Upper lobe of right lung (tissue), 1 donor: ENCODE measurements around the gene GNAI3. TPM values are rescaled to one million over a fixed set of nuclear protein-coding genes. Genes with fewer than 3 reads are reported as not detected.
A peak's percentile ranks its signal among the peaks of the same experiment; 100 is the strongest.

ENCODE experiments used
- ATAC-seq: fragments of 200-7000 bp; cut with Tn5 transposase; one replicate; pipeline ENCODE4 v1.9.1; 2020; ENCODE audit warnings: mild to moderate bottlenecking, moderate library complexity
- DNase-seq: peaks from one replicate; pipeline ENCODE4 v3.0.0-alpha.2; 2020
- H3K27ac ChIP-seq: fragments of 200-600 bp; one replicate; pipeline ENCODE4 v1.8.0; 2022
- H3K27me3 ChIP-seq: fragments of 200-600 bp; one replicate; pipeline ENCODE4 v1.8.0; 2022; ENCODE audit warnings: mild to moderate bottlenecking
- H3K36me3 ChIP-seq: fragments of 200-600 bp; one replicate; pipeline ENCODE4 v1.8.0; 2022
- H3K4me1 ChIP-seq: fragments of 200-600 bp; one replicate; pipeline ENCODE4 v1.8.0; 2022
- H3K4me3 ChIP-seq: fragments of 200-600 bp; one replicate; pipeline ENCODE4 v1.8.0; 2022; ENCODE audit warnings: mild to moderate bottlenecking
- H3K9me3 ChIP-seq: fragments of 200-600 bp; one replicate; pipeline ENCODE4 v1.8.0; 2022
- intact Hi-C: fragments of 100-400 bp; cut with DNase I; formaldehyde crosslinking; loops from one replicate; pipeline ENCODE4 v1.11.0; 2022
- total RNA-seq: library from RNA; stranded (reverse); fragmentation: NEBNext Ultra II Directional; extraction: Animal tissue kit (Norgen Biotek cat#: 25700); gene quantifications from one replicate; pipeline ENCODE4 v1.2.1, GENCODE V29; 2021
- TF ChIP-seq, protein P1 (sequence below): fragments of 200-600 bp; IDR thresholded peaks from one replicate; pipeline ENCODE4 v1.8.0; 2022; ENCODE audit warnings: antibody characterized with exemption
- donor health status: DM: no; HTN: yes; CAD: no; lungs with severe emphysema.

The GNAI3 gene
- total RNA-seq, 1 donor from 2014 or later: 6.9 TPM

DNA sequence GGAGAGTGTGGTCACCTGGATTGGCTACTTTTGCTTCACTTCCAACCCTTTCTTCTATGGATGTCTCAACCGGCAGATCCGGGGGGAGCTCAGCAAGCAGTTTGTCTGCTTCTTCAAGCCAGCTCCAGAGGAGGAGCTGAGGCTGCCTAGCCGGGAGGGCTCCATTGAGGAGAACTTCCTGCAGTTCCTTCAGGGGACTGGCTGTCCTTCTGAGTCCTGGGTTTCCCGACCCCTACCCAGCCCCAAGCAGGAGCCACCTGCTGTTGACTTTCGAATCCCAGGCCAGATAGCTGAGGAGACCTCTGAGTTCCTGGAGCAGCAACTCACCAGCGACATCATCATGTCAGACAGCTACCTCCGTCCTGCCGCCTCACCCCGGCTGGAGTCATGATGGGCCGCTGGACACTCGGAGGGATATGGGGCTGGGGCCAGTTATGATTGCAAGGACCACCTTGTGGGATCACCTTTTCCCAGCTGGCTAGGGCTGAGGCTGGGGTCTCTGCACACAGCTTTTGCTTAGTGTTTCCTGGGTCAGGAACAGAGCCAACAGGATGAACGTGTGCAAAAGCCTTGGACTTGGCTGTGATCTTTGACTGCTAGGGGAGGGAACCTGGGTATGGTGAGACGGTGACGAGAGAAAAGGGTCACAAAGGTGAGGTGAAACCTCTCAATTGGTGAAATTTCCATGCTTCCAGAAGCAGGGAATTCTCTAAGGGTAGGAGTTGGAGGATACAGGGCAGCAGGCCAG is 4.3 kb upstream of the GNAI3 start:
- no peak overlapping the region for H3K27ac ChIP-seq
- no peaks in the 10 kb centered on the region for H3K27me3 ChIP-seq
- DNase-seq (no peak), ATAC-seq (no peak)
- peaks cover 13% of the 10 kb centered on the region for H3K4me1 ChIP-seq
- intact Hi-C loops: loop anchor here (10.0 kb wide), 1 partner anchor 231 kb away; no protein-coding TSS in a partner anchor
- H3K36me3 ChIP-seq: no peaks in the 10 kb centered on the region
- TF ChIP-seq, protein P1, sequence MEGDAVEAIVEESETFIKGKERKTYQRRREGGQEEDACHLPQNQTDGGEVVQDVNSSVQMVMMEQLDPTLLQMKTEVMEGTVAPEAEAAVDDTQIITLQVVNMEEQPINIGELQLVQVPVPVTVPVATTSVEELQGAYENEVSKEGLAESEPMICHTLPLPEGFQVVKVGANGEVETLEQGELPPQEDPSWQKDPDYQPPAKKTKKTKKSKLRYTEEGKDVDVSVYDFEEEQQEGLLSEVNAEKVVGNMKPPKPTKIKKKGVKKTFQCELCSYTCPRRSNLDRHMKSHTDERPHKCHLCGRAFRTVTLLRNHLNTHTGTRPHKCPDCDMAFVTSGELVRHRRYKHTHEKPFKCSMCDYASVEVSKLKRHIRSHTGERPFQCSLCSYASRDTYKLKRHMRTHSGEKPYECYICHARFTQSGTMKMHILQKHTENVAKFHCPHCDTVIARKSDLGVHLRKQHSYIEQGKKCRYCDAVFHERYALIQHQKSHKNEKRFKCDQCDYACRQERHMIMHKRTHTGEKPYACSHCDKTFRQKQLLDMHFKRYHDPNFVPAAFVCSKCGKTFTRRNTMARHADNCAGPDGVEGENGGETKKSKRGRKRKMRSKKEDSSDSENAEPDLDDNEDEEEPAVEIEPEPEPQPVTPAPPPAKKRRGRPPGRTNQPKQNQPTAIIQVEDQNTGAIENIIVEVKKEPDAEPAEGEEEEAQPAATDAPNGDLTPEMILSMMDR: no peak
- no peaks in the 10 kb centered on the region for H3K9me3 ChIP-seq
- H3K4me3 ChIP-seq: no peak overlapping the region

DNA sequence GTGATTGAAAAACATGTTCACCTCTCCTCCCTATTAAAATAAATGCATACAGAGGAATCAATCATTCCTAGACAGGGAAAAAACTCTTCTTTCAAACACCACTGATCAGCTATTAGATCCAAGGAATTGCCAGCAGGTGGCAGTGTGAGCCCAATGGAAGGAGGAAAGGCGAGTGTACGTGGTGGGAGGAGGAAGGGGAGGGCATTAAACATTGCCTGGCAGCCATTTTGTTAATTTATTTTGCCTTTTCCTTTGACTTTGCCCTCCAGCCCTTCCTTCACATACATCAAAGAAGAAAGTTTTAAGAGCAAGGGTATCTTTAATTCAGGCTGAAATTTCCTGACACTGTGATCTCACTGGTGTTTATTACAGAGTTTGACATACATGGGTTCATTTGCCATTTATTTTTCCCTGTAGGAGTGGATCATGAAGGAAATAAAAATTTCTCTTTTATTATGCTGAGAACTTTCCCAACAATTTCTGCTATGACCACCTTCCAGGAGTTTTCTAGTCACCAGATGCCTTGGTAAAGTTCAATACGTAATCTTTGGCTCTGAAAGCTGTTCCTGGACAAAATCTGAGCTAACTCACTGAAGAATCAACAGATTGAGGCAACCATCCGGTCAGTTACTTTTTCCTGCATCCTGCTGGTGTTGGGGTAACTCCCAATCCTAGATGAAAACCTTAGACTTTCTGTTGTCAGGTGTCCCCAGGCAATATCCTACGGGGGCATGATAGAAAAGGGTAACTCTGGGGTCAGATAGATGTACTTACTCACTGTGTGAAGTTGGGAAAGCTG is 1.9 kb upstream of the GNAI3 start:
- Histone ChIP-seq H3K27ac (peak overlapping the region; percentile 96), H3K27me3 (no peaks in the 10 kb centered on the region), H3K4me1 (peaks cover 34% of the 10 kb centered on the region), H3K9me3 (no peaks in the 10 kb centered on the region), H3K36me3 (no peaks in the 10 kb centered on the region), H3K4me3 (peak overlapping the region; percentile 93)
- DNase-seq: peak; percentile 83
- peak; percentile 83 for ATAC-seq
- intact Hi-C loops: loop anchor here (5.0 to 10.0 kb wide), 2 partner anchors 86 to 228 kb away; no protein-coding TSS in a partner anchor
- TF ChIP-seq, protein P1: peak; percentile 89

DNA sequence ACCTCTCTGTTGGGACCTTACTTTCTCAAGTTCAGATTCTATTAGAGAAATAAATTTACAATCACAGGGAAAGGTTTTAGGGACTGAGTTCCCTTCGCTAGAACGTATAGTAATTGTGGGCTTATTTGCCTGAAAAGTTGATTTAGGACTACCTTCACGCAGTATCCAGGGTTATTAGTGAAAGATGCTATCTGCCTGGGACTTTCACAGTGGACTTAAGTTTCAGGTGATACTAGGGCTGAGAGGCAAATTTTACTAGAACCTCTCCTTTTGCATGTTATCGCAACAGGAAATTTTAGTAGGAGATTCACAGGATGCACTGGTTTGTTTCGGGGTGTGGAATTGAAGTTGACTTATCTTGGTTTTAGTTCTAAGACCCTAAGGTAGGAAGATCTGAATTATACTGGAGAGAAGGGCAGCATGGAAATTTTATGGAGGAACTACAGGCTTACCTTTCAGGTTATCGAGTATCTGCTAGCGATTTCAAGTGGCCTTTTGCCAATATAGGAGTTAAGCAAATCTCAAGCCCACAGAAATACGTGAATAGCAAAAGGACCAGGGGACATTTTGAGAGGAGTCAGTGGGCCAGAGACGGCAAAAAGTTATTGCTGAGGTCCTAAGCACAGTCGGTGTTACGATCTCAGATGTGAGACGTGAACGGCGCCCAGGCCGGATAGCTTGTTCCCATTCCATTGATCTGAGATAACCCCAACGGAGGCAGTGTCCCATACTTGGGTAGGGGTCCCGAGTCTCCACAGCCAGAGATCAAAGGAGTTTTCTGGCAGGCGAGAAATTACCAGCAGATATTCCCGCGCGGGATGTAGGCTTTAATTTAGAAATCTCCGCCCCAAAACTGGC is 723 bp upstream of the GNAI3 start:
- H3K36me3 ChIP-seq: no peaks in the 10 kb centered on the region
- no peaks in the 10 kb centered on the region for H3K9me3 ChIP-seq
- ATAC-seq: no peak
- DNase-seq: no peak
- peak overlapping the region; percentile 96 for H3K27ac ChIP-seq
- H3K4me1 ChIP-seq: peaks cover 39% of the 10 kb centered on the region
- intact Hi-C loops: loop anchor here (5.0 to 10.0 kb wide), 2 partner anchors 85 to 227 kb away; no protein-coding TSS in a partner anchor
- no peaks in the 10 kb centered on the region for H3K27me3 ChIP-seq
- TF ChIP-seq, protein P1: no peak
- peak overlapping the region; percentile 93 for H3K4me3 ChIP-seq

DNA sequence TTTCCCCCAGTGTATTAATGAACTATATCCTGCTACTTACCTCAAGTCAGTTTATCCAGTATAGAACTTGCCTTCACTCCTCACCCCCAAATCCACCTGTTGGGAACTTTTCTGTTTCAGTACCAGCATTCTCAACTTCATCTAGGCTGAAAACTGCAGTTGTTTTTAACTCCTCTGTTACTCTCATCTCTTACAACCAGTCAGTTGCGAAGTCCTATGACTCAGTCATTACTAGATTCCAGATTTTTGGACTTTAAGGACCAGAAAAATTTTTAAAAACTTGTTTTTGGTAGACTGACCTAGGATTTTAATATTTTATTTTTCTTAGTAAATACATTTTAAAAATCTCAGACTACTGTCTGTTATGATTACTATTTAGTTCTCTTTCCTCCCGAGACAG is 8.1 kb downstream of the GNAI3 start:
- Histone ChIP-seq H3K36me3 (no peaks in the 10 kb centered on the region), H3K27ac (no peak overlapping the region), H3K4me1 (peaks cover 24% of the 10 kb centered on the region), H3K9me3 (no peaks in the 10 kb centered on the region), H3K4me3 (no peak overlapping the region), H3K27me3 (no peaks in the 10 kb centered on the region)
- DNase-seq (no peak), ATAC-seq (no peak)
- TF ChIP-seq, protein P1: no peak
- intact Hi-C loops: no loop called here

DNA sequence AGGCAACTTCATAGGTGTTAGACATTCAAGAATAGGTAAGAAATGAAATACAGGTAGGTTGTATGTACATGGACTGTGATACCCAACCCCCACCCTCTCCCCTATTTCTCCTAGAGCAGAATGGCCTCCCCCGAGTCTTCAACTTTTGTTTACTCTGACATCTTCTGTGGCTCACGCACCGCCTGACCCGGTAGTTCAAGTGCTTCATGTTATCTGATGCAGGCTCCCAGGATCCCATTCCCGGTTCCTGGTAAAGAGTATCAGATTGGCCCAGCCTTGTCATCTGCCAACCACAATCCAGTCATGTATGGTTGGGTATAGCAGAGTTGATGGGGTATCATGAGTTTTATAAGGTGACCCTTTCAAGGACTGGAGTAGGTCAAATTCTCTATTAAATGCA is 9.1 kb downstream of the GNAI3 start:
- intact Hi-C loops: no loop called here
- no peaks in the 10 kb centered on the region for H3K9me3 ChIP-seq
- H3K4me3 ChIP-seq: no peak overlapping the region
- no peak for ATAC-seq
- TF ChIP-seq, protein P1: no peak
- H3K27me3 ChIP-seq: no peaks in the 10 kb centered on the region
- H3K27ac ChIP-seq: no peak overlapping the region
- no peak for DNase-seq
- peaks cover 26% of the 10 kb centered on the region for H3K4me1 ChIP-seq
- H3K36me3 ChIP-seq: no peaks in the 10 kb centered on the region
